ENCODE measurements around the gene URGCP. TPM values are rescaled to one million over a fixed set of nuclear protein-coding genes. Genes with fewer than 3 reads are reported as not detected.

URGCP gene
- total RNA-seq, 4 donors from 2014 or later: 27.0 to 51.3 (median 40.0) TPM

DNA sequence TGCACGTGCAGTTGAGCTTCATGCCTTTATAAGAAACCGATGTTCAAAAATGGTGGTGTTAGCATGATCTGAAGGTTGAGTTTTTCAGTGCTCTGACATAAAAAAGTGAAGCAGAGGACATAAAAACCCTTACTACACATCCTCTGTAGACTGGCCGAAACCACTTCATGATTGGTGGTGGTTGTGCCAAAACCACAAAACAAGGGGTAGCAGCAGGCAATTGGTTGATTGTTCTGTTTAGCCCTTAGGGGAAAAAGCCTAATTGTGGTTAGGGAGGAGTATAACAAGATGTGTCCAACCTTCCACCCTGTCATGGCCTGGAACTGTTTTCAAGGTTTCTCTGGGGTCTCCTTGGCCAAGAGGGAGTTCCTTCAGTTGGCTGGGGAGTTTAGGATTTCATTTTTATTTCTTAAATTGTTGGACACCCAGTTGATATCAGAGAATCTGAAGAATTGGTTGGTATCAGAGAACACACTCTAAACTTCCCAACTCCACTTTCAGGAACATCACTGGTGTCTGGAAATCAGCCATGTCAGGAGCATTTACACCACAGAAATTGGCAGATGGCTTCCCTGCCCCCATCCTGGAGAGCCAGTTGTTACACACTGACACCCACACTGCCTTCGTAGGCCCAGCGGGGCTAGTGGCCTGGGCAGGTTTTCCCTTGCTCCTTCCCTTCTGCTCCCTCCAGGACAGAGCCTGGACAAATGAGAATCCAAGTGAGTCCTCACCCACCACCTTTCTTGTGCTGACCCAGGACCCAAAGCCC is 55.9 kb downstream of the URGCP start:
- H3K27ac ChIP-seq (replicated peaks in 1 of 4): no peak overlapping the region
- no peaks in the 10 kb centered on the region for H3K9me3 ChIP-seq
- H3K4me3 ChIP-seq: no peak overlapping the region
- DNase-seq (ENCODE audit: extremely low spot score): no peak
- H3K4me1 ChIP-seq: no peaks in the 10 kb centered on the region
- H3K36me3 ChIP-seq: no peaks in the 10 kb centered on the region
- 89% methylated on average over 5 of the region's 5 CpGs for WGBS
- H3K27me3 ChIP-seq: no peaks in the 10 kb centered on the region
- intact Hi-C loops (cut with DNase I): no loop called here
- TF ChIP-seq EP300 (IDR thresholded peaks at IDR 0.05): no peak
- no peak for TF ChIP-seq POLR2AphosphoS5 (IDR thresholded peaks at IDR 0.05)
- TF ChIP-seq, protein P1, sequence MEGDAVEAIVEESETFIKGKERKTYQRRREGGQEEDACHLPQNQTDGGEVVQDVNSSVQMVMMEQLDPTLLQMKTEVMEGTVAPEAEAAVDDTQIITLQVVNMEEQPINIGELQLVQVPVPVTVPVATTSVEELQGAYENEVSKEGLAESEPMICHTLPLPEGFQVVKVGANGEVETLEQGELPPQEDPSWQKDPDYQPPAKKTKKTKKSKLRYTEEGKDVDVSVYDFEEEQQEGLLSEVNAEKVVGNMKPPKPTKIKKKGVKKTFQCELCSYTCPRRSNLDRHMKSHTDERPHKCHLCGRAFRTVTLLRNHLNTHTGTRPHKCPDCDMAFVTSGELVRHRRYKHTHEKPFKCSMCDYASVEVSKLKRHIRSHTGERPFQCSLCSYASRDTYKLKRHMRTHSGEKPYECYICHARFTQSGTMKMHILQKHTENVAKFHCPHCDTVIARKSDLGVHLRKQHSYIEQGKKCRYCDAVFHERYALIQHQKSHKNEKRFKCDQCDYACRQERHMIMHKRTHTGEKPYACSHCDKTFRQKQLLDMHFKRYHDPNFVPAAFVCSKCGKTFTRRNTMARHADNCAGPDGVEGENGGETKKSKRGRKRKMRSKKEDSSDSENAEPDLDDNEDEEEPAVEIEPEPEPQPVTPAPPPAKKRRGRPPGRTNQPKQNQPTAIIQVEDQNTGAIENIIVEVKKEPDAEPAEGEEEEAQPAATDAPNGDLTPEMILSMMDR (IDR thresholded peaks at IDR 0.05): no peak

DNA sequence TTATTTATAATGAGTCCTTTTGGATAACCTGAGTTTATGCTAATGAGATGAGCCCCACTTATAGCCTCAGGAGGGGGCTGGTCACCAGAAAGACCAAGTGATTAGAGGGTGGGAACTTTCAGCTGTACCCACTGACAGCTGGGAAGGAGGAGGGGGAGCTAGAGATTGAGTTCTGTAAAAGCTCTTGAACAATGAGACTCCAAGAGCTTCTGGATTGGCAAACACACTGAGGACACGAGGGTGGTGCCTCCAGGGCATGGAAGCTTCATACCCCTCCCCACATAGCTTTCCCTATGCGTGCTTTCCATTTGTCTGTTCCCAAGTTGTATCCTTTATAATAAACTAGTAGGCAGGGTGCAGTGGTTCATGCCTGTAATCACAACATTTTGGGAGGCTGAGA is 57.3 kb downstream of the URGCP start:
- Histone ChIP-seq H3K9me3 (no peaks in the 10 kb centered on the region), H3K36me3 (no peaks in the 10 kb centered on the region), H3K27ac (replicated peaks in 1 of 4) (no peak overlapping the region), H3K4me1 (no peaks in the 10 kb centered on the region), H3K27me3 (no peaks in the 10 kb centered on the region), H3K4me3 (no peak overlapping the region)
- DNase-seq (ENCODE audit: extremely low spot score): no peak
- intact Hi-C loops (cut with DNase I): no loop called here
- TF ChIP-seq POLR2A (IDR thresholded peaks at IDR 0.05; ENCODE audit: low read depth): no peak
- TF ChIP-seq POLR2AphosphoS5 (IDR thresholded peaks at IDR 0.05): no peak
- TF ChIP-seq EP300 (IDR thresholded peaks at IDR 0.05): no peak
- TF ChIP-seq, protein P1 (IDR thresholded peaks at IDR 0.05): no peak
- 80% methylated on average over 2 of the region's 2 CpGs for WGBS

DNA sequence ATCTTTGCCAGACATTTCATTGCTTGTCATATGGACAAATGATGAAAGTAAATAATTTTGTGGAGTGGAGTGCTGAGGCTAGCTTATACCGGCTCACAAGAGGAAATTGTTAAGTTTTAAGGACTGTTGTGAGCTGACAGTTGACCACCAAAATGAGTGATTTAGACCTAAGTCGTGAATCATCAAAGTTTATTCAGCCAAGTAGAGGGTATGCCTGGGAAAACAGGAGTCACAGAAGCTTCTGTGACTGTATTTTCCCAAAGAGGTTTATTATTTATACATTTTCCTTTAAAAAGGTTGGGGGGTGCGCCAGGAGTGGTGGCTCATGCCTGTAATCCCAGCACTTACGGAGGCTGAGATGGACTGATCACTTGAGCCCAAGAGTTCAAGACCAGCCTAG is 58.9 kb downstream of the URGCP start:
- TF ChIP-seq, protein P1 (IDR thresholded peaks at IDR 0.05): no peak
- TF ChIP-seq POLR2A (IDR thresholded peaks at IDR 0.05; ENCODE audit: low read depth) (no peak), POLR2AphosphoS5 (IDR thresholded peaks at IDR 0.05) (no peak), EP300 (IDR thresholded peaks at IDR 0.05) (no peak)
- Histone ChIP-seq H3K4me1 (no peaks in the 10 kb centered on the region), H3K36me3 (no peaks in the 10 kb centered on the region), H3K4me3 (no peak overlapping the region), H3K27ac (replicated peaks in 1 of 4) (no peak overlapping the region), H3K27me3 (no peaks in the 10 kb centered on the region), H3K9me3 (no peaks in the 10 kb centered on the region)
- intact Hi-C loops (cut with DNase I): no loop called here
- WGBS: 63% methylated on average over 3 of the region's 4 CpGs
- DNase-seq (ENCODE audit: extremely low spot score): no peak

DNA sequence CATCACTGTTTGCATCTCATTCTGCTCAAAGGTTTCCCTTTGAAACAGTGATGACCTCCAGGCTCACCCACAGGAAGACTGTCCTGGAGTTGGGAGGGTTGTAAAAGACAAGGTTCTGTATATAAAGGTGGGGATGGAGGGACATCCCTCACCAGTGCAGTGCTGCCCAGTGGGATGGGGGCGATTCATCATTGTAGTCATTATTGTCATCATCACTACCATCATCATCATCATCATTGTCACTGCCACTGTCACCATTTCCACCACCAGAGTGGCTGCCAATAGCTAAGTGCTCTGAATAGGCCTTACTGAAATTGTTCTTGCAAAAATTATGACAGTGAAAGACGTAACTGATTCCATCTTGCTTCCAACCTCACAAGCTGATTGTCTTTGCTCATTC is 61.7 kb downstream of the URGCP start:
- Histone ChIP-seq H3K9me3 (no peaks in the 10 kb centered on the region), H3K27me3 (no peaks in the 10 kb centered on the region), H3K36me3 (no peaks in the 10 kb centered on the region), H3K27ac (replicated peaks in 1 of 4) (no peak overlapping the region), H3K4me3 (no peak overlapping the region), H3K4me1 (no peaks in the 10 kb centered on the region)
- DNase-seq (ENCODE audit: extremely low spot score): no peak
- 86% methylated on average over 2 of the region's 2 CpGs for WGBS
- intact Hi-C loops (cut with DNase I): no loop called here
- TF ChIP-seq POLR2A (IDR thresholded peaks at IDR 0.05; ENCODE audit: low read depth): no peak
- TF ChIP-seq, protein P1 (IDR thresholded peaks at IDR 0.05): no peak
- TF ChIP-seq EP300 (IDR thresholded peaks at IDR 0.05): no peak
- TF ChIP-seq POLR2AphosphoS5 (IDR thresholded peaks at IDR 0.05): no peak

DNA sequence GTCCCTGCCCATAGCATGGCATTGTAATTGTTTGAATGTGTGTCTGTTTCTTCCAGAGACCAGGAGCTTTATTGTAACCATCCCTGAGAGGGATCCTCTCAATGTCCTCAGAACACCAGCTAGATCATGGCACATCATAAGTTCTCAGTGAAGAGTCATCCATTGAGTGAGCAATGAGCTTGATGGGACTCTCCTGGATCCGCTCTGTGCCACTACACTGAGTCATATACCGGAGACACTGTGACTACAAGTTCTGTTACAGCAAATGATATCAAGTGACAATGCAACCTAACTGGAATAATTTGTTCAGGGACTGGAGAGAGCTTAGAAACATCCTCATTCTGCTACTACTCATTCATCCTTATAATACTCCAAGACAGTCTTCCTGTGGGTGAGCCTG is 62.1 kb downstream of the URGCP start:
- DNase-seq (ENCODE audit: extremely low spot score): no peak
- WGBS: 100% methylated on average over 2 of the region's 2 CpGs
- Histone ChIP-seq H3K27ac (replicated peaks in 1 of 4) (no peak overlapping the region), H3K4me1 (peaks cover under 1 to 3% (median 2%) of the 10 kb centered on the region in 4 donors), H3K4me3 (no peak overlapping the region), H3K9me3 (no peaks in the 10 kb centered on the region), H3K36me3 (no peaks in the 10 kb centered on the region), H3K27me3 (no peaks in the 10 kb centered on the region)
- TF ChIP-seq POLR2A (IDR thresholded peaks at IDR 0.05; ENCODE audit: low read depth): no peak
- intact Hi-C loops (cut with DNase I): no loop called here
